Hippocampal formation (tissue), 2 donors: ENCODE measurements around the gene ABRACL.
A peak's percentile ranks its signal among the peaks of the same experiment; 100 is the strongest.
"Not testable (repeated sequence)": the region's sequence is repeated elsewhere in the genome, so short reads cannot be mapped to it uniquely, and the experiment has no call there.

Source experiments
- DNase-seq, 2 donors: peaks; one replicate each; lab custom pipeline; 2025; lab: John Stamatoyannopoulos, UW

ABRACL gene

GRCh38 chr6:139028658-139029469, at the start of gene ABRACL:
Gene ABRACL (plus strand): TSS chr6:139028745. CDS start chr6:139034161, 5,416 bp downstream.
- peak; percentile 26 to 43 for DNase-seq

- DNase-seq = no peak
Measured at GRCh38 chr6:138979365-138979764, 49.2 kb upstream of the ABRACL start.

GRCh38 chr6:138979813-138980668, 48.5 kb upstream of the ABRACL start:
- DNase-seq = no peak

GRCh38 chr6:138981416-138981815, 47.1 kb upstream of the ABRACL start:
- no peak for DNase-seq

- DNase-seq = no peak
Measured at GRCh38 chr6:138986578-138986977, 42.0 kb upstream of the ABRACL start.

- no peak for DNase-seq
Measured at GRCh38 chr6:138987080-138987642, 41.4 kb upstream of the ABRACL start.

- DNase-seq = peak; percentile 78 to 90
Measured at GRCh38 chr6:138987643-138988468, 40.7 kb upstream of the ABRACL start, which contains the start of gene REPS1. Gene REPS1 (minus strand): TSS chr6:138988253. CDS start chr6:138987682, 571 bp downstream.

GRCh38 chr6:138988469-138988834, 40.1 kb upstream of the ABRACL start:
- no peak for DNase-seq

GRCh38 chr6:138989098-138989983, 39.2 kb upstream of the ABRACL start:
- DNase-seq = no peak

- no peak for DNase-seq
Measured at GRCh38 chr6:138991206-138991605, 37.3 kb upstream of the ABRACL start.

- not testable (repeated sequence) for DNase-seq
Measured at GRCh38 chr6:138992965-138993364, 35.6 kb upstream of the ABRACL start.

GRCh38 chr6:138993410-138993809, 35.1 kb upstream of the ABRACL start:
- DNase-seq = not testable (repeated sequence)

- no peak for DNase-seq
Measured at GRCh38 chr6:138996524-138996923, 32.0 kb upstream of the ABRACL start.

- no peak for DNase-seq
Measured at GRCh38 chr6:138997136-138997535, 31.4 kb upstream of the ABRACL start.

- DNase-seq = no peak
Measured at GRCh38 chr6:138999949-139000725, 28.4 kb upstream of the ABRACL start.

GRCh38 chr6:139003751-139004150, 24.8 kb upstream of the ABRACL start:
- no peak for DNase-seq

- no peak for DNase-seq
Measured at GRCh38 chr6:139006477-139006876, 22.1 kb upstream of the ABRACL start.

GRCh38 chr6:139007428-139007827, 21.1 kb upstream of the ABRACL start:
- no peak for DNase-seq

GRCh38 chr6:139008117-139008516, 20.4 kb upstream of the ABRACL start:
- DNase-seq = no peak

GRCh38 chr6:139010674-139011073, 17.9 kb upstream of the ABRACL start:
- DNase-seq = no peak
